Germinal center (tissue), 1 donor: ENCODE data around the gene DRD2.
A peak's percentile ranks its signal among the peaks of the same experiment; 100 is the strongest.

Experiments used
- DNase-seq: peaks from one replicate; pipeline ENCODE4 v3.0.0; 2012; ENCODE audit warnings: mixed read lengths, low spot score

The DRD2 gene

DNA sequence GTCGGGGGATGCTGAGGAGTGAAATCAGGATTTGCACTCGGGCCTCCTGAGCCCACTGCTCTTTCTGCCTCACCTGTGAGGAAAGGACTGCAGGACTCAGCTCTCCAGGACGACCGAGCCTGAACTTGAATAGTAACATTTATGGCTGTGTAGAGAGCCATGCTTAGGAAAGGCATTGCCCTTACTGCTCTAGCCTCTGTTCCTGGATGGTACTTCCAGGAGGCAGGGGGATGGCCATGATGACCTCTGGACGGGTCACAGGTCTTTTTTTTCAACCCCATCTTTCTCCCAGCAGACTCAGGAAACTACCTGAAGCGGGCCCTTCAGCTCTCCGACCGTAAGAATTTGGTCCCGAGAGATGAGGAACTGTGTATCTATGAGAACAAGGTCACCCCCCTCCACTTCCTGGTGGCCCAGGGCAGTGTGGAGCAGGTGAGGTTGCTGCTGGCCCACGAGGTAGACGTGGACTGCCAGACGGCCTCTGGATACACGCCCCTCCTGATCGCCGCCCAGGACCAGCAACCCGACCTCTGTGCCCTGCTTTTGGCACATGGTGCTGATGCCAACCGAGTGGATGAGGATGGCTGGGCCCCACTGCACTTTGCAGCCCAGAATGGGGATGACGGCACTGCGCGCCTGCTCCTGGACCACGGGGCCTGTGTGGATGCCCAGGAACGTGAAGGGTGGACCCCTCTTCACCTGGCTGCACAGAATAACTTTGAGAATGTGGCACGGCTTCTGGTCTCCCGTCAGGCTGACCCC, 76.3 kb downstream of the DRD2 start:
- no peak for DNase-seq

DNA sequence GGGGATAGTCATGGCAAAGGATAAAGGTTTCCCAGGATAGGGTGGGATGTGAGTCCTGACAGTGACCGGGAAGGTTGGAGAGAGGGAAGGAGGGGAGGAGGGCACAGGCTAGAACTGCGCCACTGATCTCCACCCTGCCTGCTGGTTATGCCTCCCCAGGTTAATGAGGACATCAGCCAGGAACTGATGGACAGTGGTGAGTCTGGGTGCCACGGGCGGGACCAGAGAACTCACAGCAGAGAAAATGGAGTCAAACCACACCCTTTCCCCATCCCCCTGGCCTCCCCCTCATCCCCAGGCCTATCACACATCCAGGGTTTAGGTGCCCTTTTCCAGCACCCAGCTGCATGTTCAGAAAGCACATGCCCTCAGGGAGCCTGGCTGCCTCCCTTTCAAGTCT, 77.4 kb downstream of the DRD2 start:
- no peak for DNase-seq

DNA sequence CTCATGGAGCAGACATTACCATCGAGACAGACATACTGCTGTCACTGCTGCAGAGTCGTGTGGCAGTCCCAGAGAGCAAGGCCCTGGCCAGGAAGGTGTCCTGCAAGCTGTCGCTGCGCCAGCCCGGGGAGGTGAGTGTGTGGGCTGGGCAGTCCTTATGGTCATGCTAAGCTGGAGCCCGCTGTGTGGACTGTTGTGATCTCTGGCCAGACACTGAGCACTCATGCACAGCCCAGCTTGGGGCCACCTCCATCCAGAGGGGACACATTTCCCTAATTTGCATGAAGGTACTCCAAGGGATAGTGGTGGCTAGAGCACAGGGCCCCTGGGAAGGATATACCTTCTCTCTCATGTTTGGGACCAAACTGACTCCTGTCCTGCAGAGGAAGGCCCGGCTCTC, 78.0 kb downstream of the DRD2 start:
- DNase-seq, result no peak

DNA sequence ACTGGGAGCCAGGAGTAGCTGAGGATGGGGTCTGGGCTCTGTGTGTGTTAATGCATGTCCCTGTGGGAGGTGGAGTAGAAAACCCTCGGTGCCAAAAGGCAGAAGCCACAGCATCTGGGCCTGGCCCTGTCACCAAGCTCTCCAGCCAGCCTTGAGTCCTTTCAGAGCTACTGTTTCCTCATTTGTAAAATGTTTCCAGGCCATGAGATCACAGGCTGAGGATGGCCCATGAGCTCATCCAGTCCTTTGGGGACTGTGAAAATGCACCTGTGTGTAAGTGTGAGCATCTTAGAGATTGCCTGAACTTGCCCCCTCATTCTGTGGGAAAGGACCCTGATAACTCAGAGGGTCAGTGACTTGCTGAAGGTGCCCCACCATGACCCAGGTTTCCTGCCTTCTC, 78.5 kb downstream of the DRD2 start:
- no peak for DNase-seq

GRCh38 chr11:113395782-113396336, 79.3 kb downstream of the DRD2 start:
- DNase-seq, result no peak

DNA sequence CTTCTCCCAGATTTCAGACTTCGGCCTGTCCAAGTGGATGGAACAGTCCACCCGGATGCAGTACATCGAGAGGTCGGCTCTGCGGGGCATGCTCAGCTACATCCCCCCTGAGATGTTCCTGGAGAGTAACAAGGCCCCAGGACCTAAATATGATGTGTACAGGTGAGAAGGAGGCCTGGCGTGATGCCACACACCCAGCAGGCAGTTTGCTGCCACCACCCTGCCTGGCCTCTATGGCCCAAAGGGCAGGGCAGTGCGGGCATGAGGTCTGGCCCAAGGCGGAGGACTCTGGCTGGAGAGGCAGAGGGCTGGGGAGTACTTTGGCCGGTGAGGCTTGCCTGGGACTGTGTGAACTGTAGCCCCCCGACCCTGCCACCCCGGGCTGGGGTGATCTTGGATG, 80.3 kb downstream of the DRD2 start:
- no peak for DNase-seq

DNA sequence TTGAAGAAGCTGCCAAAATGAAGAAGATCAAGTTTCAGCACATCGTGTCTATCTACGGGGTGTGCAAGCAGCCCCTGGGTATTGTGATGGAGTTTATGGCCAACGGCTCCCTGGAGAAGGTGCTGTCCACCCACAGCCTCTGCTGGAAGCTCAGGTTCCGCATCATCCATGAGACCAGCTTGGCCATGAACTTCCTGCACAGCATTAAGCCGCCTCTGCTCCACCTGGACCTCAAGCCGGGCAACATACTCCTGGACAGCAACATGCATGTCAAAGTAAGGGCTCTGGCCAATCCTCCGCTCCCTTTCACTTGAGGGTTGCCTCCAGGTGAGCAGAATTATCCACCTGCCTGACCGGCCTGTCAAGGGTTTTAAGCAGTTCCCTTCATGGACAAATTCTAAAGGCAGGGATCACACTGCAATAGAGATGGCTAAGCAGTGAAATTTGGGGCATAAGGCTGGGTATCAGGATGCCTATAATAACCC, 81.7 kb downstream of the DRD2 start:
- no peak for DNase-seq

GRCh38 chr11:113392236-113392921, 82.8 kb downstream of the DRD2 start:
- DNase-seq, result no peak

DNA sequence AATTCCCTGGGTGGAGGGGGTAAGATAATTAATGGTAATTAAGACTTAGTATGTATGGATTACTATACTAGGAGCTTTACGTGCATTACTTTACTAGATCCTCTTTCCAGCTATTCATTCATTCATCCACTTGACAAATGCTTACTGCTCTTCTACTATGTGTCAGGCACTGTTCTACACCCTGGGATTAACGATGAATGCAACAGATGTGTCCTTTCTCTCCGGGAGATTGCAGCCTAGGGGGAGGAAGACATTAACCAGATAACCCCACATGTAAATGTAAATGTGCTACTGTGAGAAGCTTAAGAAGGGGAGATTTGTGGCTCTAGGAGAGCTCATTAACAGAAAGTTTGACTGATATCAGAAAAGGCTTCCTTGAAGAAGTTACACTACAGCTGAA, 85.9 kb downstream of the DRD2 start:
- no peak for DNase-seq

DNA sequence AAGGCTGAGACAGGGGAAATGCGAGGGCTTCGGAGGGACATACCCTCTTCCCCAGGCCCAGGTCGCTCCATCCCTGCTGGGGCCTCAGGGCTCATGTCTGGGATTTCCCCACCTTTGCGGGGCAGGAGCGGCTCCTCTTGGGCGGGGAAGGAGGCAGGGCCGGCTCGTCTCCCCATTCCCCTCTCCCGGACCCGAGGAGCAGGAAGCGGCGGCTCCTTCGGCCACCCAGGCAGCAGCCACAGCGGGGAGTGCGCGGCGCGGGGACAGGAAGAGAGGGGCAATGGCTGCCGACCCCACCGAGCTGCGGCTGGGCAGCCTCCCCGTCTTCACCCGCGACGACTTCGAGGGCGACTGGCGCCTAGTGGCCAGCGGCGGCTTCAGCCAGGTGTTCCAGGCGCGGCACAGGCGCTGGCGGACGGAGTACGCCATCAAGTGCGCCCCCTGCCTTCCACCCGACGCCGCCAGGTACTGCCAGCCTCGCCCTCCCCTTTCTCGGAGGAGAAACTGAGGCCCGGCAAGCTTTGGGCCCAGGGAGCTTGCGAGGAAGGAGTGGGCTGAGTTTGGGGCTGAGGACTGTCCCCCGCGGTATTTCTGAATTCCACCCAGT, 87.5 kb downstream of the DRD2 start, which contains the start of gene ANKK1:
TSS of gene ANKK1 (plus strand) at position 175 of the 607 bp plus-strand sequence. CDS start at position 281, 106 bp downstream.
- no peak for DNase-seq

GRCh38 chr11:113386866-113387265, 88.3 kb downstream of the DRD2 start:
- no peak for DNase-seq

DNA sequence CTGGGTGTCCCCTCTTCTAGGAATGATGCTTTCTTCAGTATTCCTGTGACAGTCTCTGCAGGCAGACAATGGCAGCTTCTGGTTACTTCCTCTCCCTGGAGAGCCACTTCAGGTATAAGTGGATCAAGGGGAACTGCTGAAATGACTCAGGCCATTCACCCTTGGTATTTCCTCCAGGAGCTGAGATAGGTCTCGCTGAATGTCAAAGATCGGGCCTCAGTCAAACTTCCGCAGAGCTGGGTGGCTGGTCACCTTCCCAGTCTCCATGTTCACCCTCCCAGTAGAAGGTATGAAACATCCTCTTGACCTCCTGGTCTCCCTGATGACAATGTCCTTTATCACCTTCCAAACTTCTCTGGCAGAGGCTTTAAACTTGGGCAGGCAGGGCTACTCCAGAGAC, 89.4 kb downstream of the DRD2 start:
- no peak for DNase-seq

DNA sequence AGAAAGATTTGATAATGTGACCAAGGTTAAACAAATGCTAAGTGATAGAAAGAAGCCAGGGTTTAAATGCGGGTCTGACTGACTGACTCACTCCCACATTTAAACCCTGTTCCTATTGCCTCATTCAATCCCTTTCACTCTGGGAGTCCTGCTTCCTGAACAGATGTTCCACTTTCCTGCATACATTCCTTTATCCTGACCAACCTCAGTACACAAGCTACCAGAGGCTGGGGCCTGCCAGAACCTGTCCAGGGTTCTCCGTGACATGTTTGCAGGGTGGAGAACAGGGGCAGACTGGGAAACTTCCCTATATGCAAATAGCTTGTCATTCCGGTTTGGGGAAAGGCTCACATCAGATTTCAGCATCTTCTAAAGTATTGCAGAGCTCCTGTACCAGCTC, 90.6 kb downstream of the DRD2 start:
- DNase-seq, result no peak

- no peak for DNase-seq
These were observed 93.1 kb downstream of the DRD2 start for GRCh38 chr11:113382121-113382520.

- no peak for DNase-seq
These were observed 96.5 kb downstream of the DRD2 start for GRCh38 chr11:113378692-113379091.

DNA sequence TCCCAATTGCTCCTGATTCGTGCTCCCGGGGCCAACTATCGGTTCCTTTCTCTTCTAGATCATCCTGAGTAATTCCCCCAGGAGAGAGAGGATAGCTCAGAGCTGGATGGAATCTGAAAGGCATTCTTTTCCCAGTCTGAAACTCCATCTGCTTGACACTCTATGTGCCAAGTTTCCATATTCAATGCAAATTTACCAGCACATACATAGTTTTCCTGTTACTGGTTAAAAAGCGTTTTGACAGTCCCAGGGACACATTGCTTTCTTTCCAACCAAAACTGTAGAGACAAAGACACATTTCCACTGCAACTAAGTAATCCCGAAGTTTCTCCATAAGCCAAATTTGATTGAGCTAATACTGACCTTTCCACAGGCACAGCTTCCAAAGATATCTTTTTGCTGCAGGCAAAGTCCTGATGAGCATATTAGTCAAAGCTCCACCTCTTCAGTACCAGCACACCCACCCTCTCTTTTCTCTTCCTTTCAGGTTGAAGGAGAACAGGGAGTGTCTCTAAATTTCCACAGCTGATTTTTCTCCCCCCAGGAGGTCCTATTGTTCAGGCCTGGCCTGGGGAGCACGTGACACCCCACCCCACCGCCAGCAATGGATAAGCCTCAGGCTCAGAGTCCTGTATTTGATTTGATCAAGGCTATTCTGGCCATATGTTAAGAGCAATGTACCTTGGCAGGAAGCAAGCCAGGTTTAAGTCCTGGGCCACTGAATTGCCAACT, 97.4 kb downstream of the DRD2 start:
- no peak for DNase-seq

DNA sequence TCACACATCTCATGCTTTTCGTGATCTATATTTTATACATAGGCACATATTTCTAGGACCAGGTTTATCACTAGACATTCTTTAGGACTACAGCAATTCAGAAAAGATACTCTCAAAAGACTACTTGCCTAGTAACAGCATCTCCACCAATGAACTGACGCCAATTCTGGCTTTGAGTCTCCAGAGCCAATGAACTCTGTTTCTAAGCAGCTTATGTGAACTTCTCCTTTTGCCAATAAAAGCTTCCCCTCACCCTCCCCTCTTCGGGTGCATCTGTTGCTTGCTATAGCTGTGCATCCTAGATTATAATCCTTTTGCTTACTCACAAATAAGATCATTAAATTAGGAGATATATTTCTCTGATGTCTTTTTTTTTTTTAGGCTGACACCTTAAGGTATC, 99.0 kb downstream of the DRD2 start:
- DNase-seq, result peak; percentile 60

DNA sequence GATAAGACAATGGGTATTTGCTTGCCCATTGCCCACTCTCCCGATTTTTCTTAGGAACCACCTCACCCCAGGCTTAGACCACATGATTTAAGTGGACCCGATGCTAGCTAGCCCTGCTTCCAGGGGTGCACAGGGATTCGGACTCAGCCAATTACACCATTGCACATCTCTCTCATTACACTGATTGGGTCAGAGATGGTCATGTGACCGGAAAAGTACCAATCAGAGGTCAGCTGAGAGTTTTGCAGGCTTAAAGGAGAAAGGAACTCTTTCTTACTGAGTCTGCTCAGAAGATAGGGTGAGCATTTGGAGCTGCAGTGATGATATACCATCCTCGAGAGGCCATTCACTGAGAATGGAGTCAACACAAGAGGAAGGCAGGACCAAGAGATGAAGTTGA, 99.8 kb downstream of the DRD2 start:
- no peak for DNase-seq

DNA sequence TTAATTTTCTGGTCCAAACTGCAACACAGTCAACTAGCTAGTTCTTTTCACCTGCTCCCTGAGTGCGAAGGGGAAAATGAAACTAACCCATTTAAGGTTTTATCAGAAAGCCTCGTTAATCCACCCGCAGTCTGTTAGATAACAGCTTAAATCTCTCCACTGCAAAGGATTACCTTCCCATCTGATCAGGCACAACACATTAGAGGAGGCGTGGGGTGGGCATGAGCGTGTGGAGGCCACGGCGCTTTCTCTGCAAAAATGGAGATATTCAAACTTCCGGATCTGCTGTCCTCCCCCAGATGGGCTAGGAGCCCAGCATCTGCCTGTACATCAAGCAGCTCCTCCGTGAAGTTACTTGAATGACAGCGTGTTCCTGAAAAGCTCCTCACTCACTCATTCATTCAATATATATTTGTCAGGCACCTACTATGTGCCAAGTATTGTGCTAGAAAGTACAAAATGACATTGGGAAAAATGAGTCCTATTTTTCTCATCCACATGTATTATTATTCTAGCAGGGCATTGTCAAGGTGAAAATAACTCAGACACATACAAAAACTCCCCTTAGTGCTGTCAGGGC, 101.1 kb downstream of the DRD2 start:
- no peak for DNase-seq

- DNase-seq, result no peak
These were observed 101.9 kb downstream of the DRD2 start for GRCh38 chr11:113373306-113373705.

DNA sequence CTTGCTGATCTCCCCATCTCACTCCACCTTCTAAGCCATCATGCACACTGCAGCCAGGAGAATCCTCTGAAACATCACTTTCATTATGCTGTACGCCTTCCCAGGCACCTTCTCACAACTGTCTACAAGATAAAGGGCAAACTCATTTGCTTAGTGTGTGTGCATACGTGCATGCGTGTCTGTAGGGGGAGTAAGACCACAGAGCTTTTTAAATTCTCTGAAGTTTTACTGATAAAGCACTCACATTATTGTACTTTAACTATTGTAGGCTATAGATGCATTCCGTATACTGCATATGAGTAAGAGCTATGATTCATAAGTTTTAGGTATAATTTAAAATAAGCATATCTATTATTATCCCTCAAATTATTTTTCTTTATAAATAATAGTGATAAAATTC, 102.9 kb downstream of the DRD2 start:
- no peak for DNase-seq

- DNase-seq, result no peak
These were observed 104.6 kb downstream of the DRD2 start for GRCh38 chr11:113370634-113371033.
